Neuron (in vitro differentiated cells): ENCODE data around the gene MYO3B.
"Not testable (repeated sequence)": the region's sequence is repeated elsewhere in the genome, so short reads cannot be mapped to it uniquely, and the experiment has no call there.

ENCODE experiments used
- H2AFZ ChIP-seq: one replicate; pipeline ENCODE4 v1.6.1; 2013; ENCODE audit warnings: low read depth, mild to moderate bottlenecking, inconsistent platforms, low read length, moderate library complexity
- H3K27me3 ChIP-seq: one replicate; pipeline ENCODE4 v1.6.1; 2013; ENCODE audit warnings: low read length; ENCODE audit not compliant: insufficient read depth
- H3K36me3 ChIP-seq: one replicate; pipeline ENCODE4 v1.6.1; 2013; ENCODE audit warnings: low read length; ENCODE audit not compliant: insufficient read depth
- H3K4me1 ChIP-seq: one replicate; pipeline ENCODE4 v1.6.1; 2013; ENCODE audit warnings: low read length; ENCODE audit not compliant: insufficient read depth
- H3K4me3 ChIP-seq: 2 replicates; pipeline ENCODE4 v1.5.1; 2013; ENCODE audit warnings: mild to moderate bottlenecking, low read length, moderate library complexity
- H3K9me3 ChIP-seq: one replicate; pipeline ENCODE4 v1.6.1; 2013; ENCODE audit warnings: low read length

MYO3B gene

GRCh38 chr2:170521299-170521698 lies 343.4 kb downstream of the MYO3B start:
- H3K4me1 ChIP-seq = no peaks in the 10 kb centered on the region
- H2AFZ ChIP-seq = no peak overlapping the region
- H3K4me3 ChIP-seq = no peak overlapping the region
- no peaks in the 10 kb centered on the region for H3K36me3 ChIP-seq
- no peaks in the 10 kb centered on the region for H3K27me3 ChIP-seq
- no peaks in the 10 kb centered on the region for H3K9me3 ChIP-seq

GRCh38 chr2:170523506-170523905 lies 345.6 kb downstream of the MYO3B start:
- no peaks in the 10 kb centered on the region for H3K4me1 ChIP-seq
- no peaks in the 10 kb centered on the region for H3K9me3 ChIP-seq
- no peak overlapping the region for H2AFZ ChIP-seq
- H3K36me3 ChIP-seq = no peaks in the 10 kb centered on the region
- no peaks in the 10 kb centered on the region for H3K27me3 ChIP-seq
- H3K4me3 ChIP-seq = no peak overlapping the region

- no peak overlapping the region for H3K4me3 ChIP-seq
- H3K27me3 ChIP-seq = no peaks in the 10 kb centered on the region
- no peaks in the 10 kb centered on the region for H3K9me3 ChIP-seq
Measured at GRCh38 chr2:170524828-170525565, 347.1 kb downstream of the MYO3B start.

GRCh38 chr2:170525566-170525900 lies 347.6 kb downstream of the MYO3B start:
- Histone ChIP-seq H3K36me3 (no peaks in the 10 kb centered on the region), H3K27me3 (no peaks in the 10 kb centered on the region), H3K4me3 (no peak overlapping the region), H3K9me3 (no peaks in the 10 kb centered on the region), H3K4me1 (no peaks in the 10 kb centered on the region), H2AFZ (no peak overlapping the region)

More at GRCh38 chr2:170524828-170525565, 347.1 kb downstream of the MYO3B start:
- Histone ChIP-seq H3K36me3 (no peaks in the 10 kb centered on the region), H3K4me1 (no peaks in the 10 kb centered on the region), H2AFZ (no peak overlapping the region)

GRCh38 chr2:170530284-170530745 lies 352.4 kb downstream of the MYO3B start:
- Histone ChIP-seq H3K9me3 (no peaks in the 10 kb centered on the region), H3K27me3 (peaks cover 4% of the 10 kb centered on the region), H2AFZ (peak overlapping the region; percentile 68), H3K4me1 (no peaks in the 10 kb centered on the region), H3K4me3 (no peak overlapping the region), H3K36me3 (no peaks in the 10 kb centered on the region)

GRCh38 chr2:170530803-170531564 lies 353.0 kb downstream of the MYO3B start:
- H3K36me3 ChIP-seq = no peaks in the 10 kb centered on the region
- H3K4me3 ChIP-seq = no peak overlapping the region
- H3K4me1 ChIP-seq = no peaks in the 10 kb centered on the region
- H3K9me3 ChIP-seq = no peaks in the 10 kb centered on the region
- H3K27me3 ChIP-seq = peaks cover 5% of the 10 kb centered on the region
- no peak overlapping the region for H2AFZ ChIP-seq

GRCh38 chr2:170531876-170532275 lies 353.9 kb downstream of the MYO3B start:
- H3K27me3 ChIP-seq = peaks cover 6% of the 10 kb centered on the region
- no peaks in the 10 kb centered on the region for H3K4me1 ChIP-seq
- H3K36me3 ChIP-seq = no peaks in the 10 kb centered on the region
- H3K4me3 ChIP-seq = no peak overlapping the region
- H2AFZ ChIP-seq = no peak overlapping the region
- H3K9me3 ChIP-seq = no peaks in the 10 kb centered on the region

GRCh38 chr2:170533156-170533555 lies 355.2 kb downstream of the MYO3B start:
- H2AFZ ChIP-seq = no peak overlapping the region
- H3K4me1 ChIP-seq = no peaks in the 10 kb centered on the region
- no peak overlapping the region for H3K4me3 ChIP-seq
- H3K36me3 ChIP-seq = no peaks in the 10 kb centered on the region
- H3K27me3 ChIP-seq = peaks cover 6% of the 10 kb centered on the region
- H3K9me3 ChIP-seq = no peaks in the 10 kb centered on the region

- Histone ChIP-seq H3K9me3 (no peaks in the 10 kb centered on the region), H3K36me3 (no peaks in the 10 kb centered on the region), H3K4me1 (no peaks in the 10 kb centered on the region), H3K27me3 (peaks cover 6% of the 10 kb centered on the region), H3K4me3 (no peak overlapping the region), H2AFZ (no peak overlapping the region)
Measured at GRCh38 chr2:170535552-170535951, 357.6 kb downstream of the MYO3B start.

GRCh38 chr2:170544817-170545216 lies 366.9 kb downstream of the MYO3B start:
- Histone ChIP-seq H3K4me1 (no peaks in the 10 kb centered on the region), H3K9me3 (no peaks in the 10 kb centered on the region), H3K4me3 (no peak overlapping the region), H2AFZ (no peak overlapping the region), H3K36me3 (no peaks in the 10 kb centered on the region), H3K27me3 (no peaks in the 10 kb centered on the region)

- Histone ChIP-seq H3K36me3 (no peaks in the 10 kb centered on the region), H3K27me3 (no peaks in the 10 kb centered on the region), H3K9me3 (no peaks in the 10 kb centered on the region), H3K4me3 (no peak overlapping the region), H2AFZ (no peak overlapping the region), H3K4me1 (no peaks in the 10 kb centered on the region)
Measured at GRCh38 chr2:170548304-170548703, 370.4 kb downstream of the MYO3B start.

- H3K9me3 ChIP-seq = no peaks in the 10 kb centered on the region
- no peaks in the 10 kb centered on the region for H3K27me3 ChIP-seq
- no peaks in the 10 kb centered on the region for H3K4me1 ChIP-seq
- no peak overlapping the region for H3K4me3 ChIP-seq
- H2AFZ ChIP-seq = no peak overlapping the region
- no peaks in the 10 kb centered on the region for H3K36me3 ChIP-seq
Measured at GRCh38 chr2:170550501-170550900, 372.6 kb downstream of the MYO3B start.

- H3K27me3 ChIP-seq, H3K4me3 ChIP-seq: not testable (repeated sequence)
Measured at GRCh38 chr2:170551899-170552298, 374.0 kb downstream of the MYO3B start.

More at GRCh38 chr2:170551899-170552298, 374.0 kb downstream of the MYO3B start:
- H3K36me3 ChIP-seq, H3K4me1 ChIP-seq, H3K9me3 ChIP-seq, H2AFZ ChIP-seq: not testable (repeated sequence)
